Measurements from ENCODE around the gene CHI3L1. TPM values are rescaled to one million over a fixed set of nuclear protein-coding genes. Genes with fewer than 3 reads are reported as not detected.

CHI3L1 gene
- total RNA-seq, 1 experiment from 2014 or later = 0.08 TPM

DNA sequence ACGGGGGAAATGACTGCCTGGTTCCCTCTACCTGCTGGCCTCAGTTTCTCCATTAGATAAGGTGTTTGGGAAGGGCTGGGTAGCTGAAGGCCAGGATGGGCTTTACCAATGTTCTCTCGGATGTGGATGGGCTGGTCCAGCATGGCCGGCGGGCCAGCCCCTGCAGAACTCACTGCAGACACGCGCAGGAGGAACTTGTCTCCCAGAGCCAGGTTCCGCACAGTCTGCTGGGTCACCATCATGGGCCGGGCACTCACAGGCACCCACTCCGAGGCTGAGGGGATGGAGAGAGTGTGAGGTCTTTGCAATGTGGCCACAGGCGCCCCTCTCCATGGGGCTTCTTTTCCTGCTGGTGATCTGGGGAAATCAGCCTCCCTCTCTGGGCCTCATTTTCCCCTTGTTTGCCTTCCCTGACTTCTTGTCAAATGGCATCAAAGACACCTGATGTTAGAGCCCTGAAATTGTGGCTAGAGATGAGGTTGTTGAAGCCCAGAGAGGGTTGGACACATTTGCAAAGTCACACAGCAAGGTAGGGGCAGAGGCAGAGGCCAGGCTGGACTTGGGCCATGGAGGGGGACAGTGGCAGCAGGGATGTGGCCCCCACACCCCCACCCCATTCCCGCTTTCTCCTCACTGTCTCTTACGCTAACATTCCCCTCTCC lies 12.0 kb downstream of the CHI3L1 start:
- no peak for DNase-seq (ENCODE audit: low read depth, low spot score)
- in situ Hi-C loops (cut with HindIII; ENCODE audit: low pct_unique_long_range_greater_than_20kb, low sequenced_read_pairs) = no loop called here

DNA sequence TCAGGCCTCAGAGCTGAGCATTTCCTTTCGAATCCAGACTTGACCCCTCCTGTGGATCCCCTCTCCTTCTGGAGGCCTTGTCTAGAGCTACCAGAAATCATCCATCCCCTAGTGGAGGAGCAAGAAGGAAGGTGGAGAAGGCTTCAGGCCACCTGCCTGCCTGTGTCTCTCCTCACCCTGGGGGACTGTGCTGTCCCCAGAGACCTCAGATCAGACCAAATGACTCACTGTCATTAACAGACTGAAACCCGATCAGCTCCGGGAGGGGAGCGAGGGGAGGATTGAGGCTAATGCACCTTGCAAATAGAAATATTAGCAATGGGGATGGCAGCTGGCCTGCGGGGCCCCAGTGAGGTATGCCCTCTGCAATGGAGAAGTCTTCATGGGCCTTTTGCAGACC lies 12.9 kb downstream of the CHI3L1 start:
- in situ Hi-C loops (cut with HindIII; ENCODE audit: low pct_unique_long_range_greater_than_20kb, low sequenced_read_pairs) = no loop called here

DNA sequence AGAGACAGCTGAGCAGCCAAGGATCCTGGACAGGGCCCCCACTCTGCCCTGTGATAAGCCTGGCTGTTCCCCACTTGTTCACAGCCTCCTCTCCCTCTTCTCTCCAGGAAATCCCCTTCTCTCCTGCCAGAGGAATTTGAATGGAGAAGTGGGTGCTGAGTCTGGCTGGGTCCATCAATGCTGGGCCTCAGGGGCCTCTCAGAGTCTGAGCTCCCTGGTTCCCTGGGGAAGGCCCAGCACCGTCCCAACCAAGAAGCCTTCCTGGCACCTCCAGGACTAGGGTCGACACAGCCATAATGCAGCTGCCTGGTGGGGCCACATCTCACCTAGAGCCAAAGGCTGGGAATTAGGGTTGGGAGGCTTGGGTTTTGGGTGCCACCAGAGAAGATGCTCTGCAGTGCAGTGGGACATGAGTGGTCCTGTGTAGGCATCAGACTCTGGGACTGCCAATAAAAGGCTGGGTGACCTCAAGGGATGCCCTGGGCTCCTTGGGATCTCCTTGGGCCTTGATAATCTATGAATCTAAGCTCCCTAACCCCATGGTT lies 13.4 kb downstream of the CHI3L1 start:
- no peak for DNase-seq (ENCODE audit: low read depth, low spot score)
- in situ Hi-C loops (cut with HindIII; ENCODE audit: low pct_unique_long_range_greater_than_20kb, low sequenced_read_pairs) = no loop called here

More for the DNA sequence above, 12.9 kb downstream of the CHI3L1 start:
- no peak for DNase-seq (ENCODE audit: low read depth, low spot score)

DNA sequence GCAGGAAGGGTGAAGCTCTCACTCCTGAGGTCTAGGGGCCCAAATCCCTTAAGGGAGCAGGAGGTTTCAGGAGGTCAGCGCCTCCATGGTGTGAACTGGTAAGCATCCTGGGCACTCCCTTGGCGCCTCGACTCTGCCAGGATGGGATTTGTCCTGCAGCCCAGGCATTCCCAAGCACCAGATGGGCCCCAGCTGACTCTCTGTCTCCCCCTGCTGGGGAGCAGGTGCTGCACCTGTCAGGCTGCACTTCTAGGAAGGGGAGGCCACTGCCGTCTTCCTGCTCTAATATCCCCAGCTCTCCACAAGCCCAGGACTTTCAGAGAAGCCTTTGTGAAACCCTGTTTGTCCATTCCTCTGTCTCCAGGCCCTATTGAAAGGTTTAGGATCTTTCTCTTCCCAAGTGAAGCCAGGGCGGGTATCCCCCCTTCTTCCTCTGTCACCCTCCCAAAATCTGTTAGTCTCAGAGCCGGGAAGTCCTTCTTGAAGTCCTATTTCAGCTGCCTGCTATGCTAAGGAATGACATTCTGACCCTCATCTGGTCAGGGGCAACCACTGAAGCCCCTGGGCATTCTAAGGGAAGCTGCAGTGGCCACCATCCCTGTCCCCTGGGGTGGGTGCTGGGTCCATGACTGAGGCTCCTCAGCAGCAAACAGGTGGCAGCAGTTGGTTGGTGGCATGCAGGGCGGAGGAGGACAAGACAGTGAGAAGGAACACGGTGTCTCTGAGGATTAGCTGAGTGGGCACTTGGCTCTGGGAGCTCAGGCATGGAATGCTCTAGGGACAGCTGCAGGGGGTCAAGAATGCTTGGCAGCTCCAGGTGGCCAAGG lies 14.1 kb downstream of the CHI3L1 start:
- in situ Hi-C loops (cut with HindIII; ENCODE audit: low pct_unique_long_range_greater_than_20kb, low sequenced_read_pairs) = no loop called here
- DNase-seq (ENCODE audit: low read depth, low spot score) = peak; percentile 77

DNA sequence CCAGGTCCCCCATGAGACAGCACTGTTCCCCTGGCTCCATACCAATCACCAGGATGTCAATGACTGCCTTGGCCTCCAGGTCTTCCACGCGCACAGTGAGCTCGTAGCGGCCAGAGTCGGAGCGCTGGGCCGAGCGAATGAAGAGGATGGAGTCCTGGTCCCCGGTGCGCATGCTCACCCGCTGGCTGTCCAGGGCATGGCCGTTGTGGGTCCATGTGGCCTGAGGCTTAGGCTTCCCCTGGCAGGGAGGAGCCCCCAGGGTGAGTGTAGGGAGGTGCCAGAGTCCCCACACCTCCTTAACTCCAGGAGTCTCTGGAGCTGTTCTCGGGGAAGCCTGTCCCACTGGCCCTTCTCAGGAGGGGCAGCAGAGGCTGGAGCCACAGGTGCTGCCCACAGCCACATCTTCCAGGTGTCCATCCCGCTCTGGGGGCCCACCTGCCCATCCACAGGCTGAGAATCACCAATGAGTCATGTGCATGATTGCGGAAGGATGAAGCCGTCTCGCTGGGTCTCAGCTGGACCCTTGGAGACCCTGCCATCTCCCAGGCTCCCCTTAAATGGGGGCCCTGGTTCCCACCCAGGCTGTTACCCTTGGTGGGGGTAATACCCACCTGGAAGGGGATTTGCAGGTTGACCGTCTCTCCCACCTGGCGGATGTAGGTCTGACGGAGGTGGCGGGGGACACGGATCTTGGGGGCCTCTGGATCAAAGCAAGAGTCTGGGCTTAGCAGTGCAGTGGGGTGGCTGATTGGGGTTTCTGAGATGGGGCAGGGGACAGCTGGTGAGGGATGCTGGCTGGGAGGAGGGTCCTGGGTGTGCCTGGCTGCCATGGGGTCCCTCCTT lies 14.9 kb downstream of the CHI3L1 start:
- in situ Hi-C loops (cut with HindIII; ENCODE audit: low pct_unique_long_range_greater_than_20kb, low sequenced_read_pairs) = no loop called here
- DNase-seq (ENCODE audit: low read depth, low spot score) = no peak

DNA sequence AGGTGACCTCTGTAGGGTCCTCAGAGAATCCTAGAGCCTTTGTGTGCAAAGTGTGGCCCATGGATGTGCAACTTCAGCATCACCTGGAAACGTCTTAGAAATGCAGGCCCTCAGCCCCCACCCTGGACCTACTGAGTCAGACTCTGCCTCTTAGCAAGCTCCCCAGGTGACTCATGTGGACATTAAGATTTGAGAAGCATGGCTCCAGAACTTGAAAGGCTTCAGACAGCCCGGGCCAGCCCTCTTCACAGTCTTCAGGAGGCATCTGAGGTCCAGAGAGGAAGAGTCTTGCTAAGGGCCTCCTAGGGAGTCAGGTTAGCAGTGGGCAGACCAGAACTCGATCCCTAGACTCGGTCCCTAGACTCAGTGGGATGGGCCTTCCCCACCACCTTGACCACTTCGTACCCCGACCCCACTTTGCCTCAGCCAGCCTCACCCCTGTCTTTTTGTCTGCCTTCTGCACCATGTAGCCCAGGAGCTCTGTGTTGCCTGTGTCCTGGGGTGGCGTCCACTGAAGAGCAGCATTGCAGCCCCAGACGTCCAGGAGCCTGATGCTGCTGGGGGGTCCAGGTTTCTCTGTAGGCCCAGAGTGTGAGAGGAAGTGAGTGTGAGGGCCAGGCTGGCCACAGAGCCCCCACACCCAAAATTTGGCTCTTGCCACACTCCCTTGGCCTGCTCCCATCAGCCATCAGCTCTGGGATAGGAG lies 15.7 kb downstream of the CHI3L1 start:
- in situ Hi-C loops (cut with HindIII; ENCODE audit: low pct_unique_long_range_greater_than_20kb, low sequenced_read_pairs) = no loop called here
- DNase-seq (ENCODE audit: low read depth, low spot score) = no peak

DNA sequence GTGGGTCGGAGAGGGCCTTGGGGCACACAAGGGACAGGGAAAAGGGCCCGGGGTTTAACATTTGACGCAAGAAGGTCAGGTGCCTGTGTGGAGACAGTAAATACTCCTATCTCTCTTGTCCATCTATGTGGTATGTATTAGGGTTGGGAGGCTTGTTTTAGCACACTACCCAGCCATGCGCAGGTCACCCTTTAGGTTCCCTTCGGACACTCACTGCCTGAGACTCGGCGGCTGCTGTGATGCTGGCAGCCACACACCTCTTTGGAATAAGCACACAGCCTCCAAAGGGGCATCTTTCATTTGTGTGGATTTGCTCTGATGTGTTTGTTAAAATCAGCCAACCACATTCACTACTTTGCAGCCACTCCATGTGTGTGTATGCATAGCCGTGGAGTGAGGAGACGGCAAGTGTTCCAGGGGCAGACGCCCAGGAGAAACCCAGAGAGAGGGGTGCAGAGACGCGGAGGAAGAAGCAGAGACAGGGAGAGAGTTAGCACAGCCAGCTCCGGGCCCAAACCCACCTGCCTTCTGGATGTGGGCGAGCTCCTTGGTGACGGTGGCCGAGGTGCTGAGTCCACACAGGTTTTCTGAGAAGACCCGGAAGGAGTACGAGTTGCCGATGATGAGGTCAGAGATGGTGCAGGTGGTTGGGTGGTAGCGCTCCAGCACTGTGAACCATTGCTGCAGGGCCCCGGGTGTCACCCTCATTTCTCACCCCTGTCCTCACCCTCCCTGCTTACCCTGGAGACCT lies 16.6 kb downstream of the CHI3L1 start:
- in situ Hi-C loops (cut with HindIII; ENCODE audit: low pct_unique_long_range_greater_than_20kb, low sequenced_read_pairs) = no loop called here
- DNase-seq (ENCODE audit: low read depth, low spot score) = no peak

DNA sequence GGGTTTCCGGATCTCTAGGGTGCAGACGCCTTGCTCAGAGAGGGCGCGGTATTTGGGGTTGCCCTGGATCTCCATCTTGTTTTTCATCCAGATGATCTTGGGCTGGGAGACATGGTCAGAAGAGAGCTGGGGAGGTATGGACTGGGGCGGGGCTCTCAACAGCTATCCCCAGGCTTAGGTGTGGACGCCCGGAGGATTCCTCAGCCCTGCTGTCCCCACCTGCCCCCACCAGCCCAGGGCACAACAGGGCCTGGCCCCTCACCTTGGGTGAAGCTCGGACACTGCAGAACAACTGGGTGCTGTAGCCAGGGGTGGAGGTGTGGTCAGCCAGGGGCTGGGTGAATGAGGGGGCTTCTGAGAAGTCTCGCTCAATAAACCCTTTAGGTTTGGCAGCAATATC lies 17.5 kb downstream of the CHI3L1 start:
- DNase-seq (ENCODE audit: low read depth, low spot score) = no peak
- in situ Hi-C loops (cut with HindIII; ENCODE audit: low pct_unique_long_range_greater_than_20kb, low sequenced_read_pairs) = no loop called here

DNA sequence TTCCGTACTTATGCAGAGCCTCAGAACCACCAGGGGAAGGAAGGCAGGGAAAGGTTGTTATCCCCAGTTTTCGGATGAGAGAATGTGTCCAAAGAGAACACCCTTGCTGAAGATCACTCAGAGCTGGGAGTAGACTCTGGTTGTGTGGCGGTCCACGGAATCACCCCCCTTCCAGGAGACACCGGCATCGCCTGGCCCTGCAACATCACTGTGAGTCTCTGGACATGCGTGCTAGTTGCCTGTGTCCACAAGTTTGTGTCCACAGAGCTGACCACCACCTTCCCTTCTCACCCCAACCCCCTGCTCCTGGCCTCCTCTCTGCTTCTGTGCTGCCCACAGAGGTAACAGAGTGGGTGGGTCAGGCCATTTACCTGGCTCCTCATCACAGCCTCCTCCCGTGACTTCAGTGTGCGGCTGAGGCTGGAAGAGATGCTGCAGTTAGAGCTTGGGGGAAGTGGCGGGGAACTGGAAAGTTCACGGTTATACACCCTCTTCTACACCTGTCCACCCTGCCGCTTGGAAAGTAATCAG lies 18.2 kb downstream of the CHI3L1 start:
- in situ Hi-C loops (cut with HindIII; ENCODE audit: low pct_unique_long_range_greater_than_20kb, low sequenced_read_pairs) = no loop called here
- no peak for DNase-seq (ENCODE audit: low read depth, low spot score)

DNA sequence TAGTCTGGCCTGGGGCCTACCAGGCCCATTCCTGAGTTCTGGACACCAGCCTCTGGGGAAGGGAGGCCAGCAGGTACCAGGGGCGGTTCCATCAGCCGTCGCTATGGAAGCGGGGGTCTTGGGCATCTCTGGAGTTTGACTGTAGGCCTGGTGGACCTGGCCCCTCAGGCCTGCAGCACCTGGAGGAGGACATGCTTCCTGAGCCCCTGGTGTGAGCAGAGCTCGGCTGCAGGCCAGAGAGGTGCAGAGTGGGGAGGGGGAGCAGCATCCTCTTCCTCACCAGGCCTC lies 18.6 kb downstream of the CHI3L1 start:
- in situ Hi-C loops (cut with HindIII; ENCODE audit: low pct_unique_long_range_greater_than_20kb, low sequenced_read_pairs) = no loop called here
- no peak for DNase-seq (ENCODE audit: low read depth, low spot score)

DNA sequence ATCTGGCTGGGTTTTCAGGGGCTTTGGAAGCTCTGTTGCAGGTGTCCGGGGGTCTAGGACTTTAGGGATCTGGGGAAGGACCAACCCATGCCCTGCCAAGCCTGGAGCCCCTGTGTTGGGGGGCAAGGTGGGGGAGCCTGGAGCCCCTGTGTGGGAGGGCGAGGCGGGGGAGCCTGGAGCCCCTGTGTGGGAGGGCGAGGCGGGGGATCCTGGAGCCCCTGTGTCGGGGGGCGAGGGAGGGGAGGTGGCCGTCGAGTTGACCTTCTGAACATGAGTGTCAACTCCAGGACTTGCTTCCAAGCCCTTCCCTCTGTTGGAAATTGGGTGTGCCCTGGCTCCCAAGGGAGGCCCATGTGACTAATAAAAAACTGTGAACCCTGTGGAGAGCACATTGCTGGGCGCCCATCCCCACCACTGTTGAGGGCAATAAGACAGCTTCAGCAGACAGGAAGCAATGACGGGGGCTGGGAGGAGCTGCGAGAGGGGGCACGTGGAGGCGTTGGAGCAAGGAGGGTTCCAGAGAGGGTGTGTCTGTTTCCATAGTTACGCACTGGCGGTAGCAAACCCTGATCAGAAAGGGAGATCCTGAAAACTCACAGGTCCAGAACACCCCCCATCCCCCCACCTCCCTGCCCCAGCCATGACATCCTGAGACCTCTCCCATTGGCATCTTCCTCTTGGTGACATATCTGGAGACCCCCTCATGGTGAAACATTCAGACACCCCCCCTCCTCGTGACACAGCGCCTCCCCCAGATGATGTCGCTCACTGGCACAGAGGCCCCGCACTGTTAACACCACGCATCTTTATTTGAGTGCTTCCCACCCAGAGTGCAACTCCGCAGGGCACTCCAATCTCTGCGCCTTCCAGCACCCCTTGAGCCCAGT lies 19.2 kb downstream of the CHI3L1 start:
- DNase-seq (ENCODE audit: low read depth, low spot score) = no peak
- in situ Hi-C loops (cut with HindIII; ENCODE audit: low pct_unique_long_range_greater_than_20kb, low sequenced_read_pairs) = no loop called here

DNA sequence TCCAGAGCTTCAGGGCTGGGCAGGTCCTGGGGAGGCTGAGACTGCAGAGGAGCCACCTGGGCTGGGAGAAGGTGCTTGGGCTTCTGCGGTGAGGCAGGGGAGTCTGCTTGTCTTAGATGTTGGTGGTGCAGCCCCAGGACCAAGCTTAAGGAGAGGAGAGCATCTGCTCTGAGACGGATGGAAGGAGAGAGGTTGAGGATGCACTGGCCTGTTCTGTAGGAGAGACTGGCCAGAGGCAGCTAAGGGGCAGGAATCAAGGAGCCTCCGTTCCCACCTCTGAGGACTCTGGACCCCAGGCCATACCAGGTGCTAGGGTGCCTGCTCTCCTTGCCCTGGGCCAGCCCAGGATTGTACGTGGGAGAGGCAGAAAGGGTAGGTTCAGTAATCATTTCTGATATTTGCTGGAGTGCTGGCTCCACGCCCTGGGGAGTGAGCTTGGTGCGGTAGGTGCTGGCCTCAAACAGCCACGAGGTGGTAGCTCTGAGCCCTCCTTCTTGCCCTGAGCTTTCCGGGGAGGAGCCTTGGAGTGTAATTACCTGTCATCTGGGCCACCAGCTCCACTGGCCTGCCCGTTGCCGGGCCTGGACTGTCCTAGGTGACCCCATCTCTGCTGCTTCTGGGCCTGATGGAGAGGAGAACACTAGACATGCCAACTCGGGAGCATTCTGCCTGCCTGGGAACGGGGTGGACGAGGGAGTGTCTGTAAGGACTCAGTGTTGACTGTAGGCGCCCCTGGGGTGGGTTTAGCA lies 20.1 kb downstream of the CHI3L1 start:
- DNase-seq (ENCODE audit: low read depth, low spot score) = peak; percentile 45
- in situ Hi-C loops (cut with HindIII; ENCODE audit: low pct_unique_long_range_greater_than_20kb, low sequenced_read_pairs) = no loop called here

DNA sequence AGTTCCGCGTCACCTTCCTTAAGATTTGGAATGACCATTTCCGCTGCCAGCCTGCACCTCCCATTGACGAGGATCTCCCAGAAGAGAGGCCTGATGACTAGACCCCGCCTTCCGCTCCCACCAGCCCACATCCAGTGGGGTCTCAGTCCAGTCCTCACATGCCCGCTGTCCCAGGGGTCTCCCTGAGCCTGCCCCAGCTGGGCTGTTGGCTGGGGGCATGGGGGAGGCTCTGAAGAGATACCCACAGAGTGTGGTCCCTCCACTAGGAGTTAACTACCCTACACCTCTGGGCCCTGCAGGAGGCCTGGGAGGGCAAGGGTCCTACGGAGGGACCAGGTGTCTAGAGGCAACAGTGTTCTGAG lies 20.7 kb downstream of the CHI3L1 start:
- in situ Hi-C loops (cut with HindIII; ENCODE audit: low pct_unique_long_range_greater_than_20kb, low sequenced_read_pairs) = no loop called here
- no peak for DNase-seq (ENCODE audit: low read depth, low spot score)

DNA sequence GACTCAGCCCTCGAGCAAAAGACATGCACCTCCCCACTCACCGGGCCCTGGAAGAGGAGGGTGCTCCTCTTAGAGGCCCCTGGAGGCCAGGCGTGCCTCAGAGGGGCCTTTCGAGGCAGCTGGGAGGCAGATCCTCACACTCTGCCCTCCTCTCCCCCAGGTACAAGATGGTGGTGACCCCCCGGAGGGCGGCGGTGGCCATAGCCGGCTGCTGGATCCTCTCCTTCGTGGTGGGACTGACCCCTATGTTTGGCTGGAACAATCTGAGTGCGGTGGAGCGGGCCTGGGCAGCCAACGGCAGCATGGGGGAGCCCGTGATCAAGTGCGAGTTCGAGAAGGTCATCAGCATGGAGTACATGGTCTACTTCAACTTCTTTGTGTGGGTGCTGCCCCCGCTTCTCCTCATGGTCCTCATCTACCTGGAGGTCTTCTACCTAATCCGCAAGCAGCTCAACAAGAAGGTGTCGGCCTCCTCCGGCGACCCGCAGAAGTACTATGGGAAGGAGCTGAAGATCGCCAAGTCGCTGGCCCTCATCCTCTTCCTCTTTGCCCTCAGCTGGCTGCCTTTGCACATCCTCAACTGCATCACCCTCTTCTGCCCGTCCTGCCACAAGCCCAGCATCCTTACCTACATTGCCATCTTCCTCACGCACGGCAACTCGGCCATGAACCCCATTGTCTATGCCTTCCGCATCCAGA lies 21.3 kb downstream of the CHI3L1 start:
- no peak for DNase-seq (ENCODE audit: low read depth, low spot score)

More for the DNA sequence above, 21.3 kb downstream of the CHI3L1 start:
- in situ Hi-C loops (cut with HindIII; ENCODE audit: low pct_unique_long_range_greater_than_20kb, low sequenced_read_pairs) = no loop called here

Measured in SK-MEL-5 (cell line).